Right lobe of liver (tissue), 4 donors: ENCODE data around the gene KCTD2.

Experiments used
- CTCF ChIP-seq, 4 donors: fragments of 200-600 bp in 3 of 4; fragments of 450-650 bp in 1 of 4; IDR thresholded peaks; one replicate each; pipeline versions ENCODE4 v1.5.1 to v1.8.0; 2016 to 2022; ENCODE audit warnings: antibody characterized with exemption in 4 of 4, mild to moderate bottlenecking in 2 of 4
- POLR2A ChIP-seq: fragments of 450-650 bp; IDR thresholded peaks from one replicate; pipeline ENCODE4 v1.6.1; 2017; ENCODE audit warnings: antibody characterized with exemption, mild to moderate bottlenecking
- donor health status: DM: no; HTN: no; CAD: no.
- donor health status: DM: no; HTN: no; CAD: no.
- donor health status: DM: no; HTN: yes; CAD: no.

DNA sequence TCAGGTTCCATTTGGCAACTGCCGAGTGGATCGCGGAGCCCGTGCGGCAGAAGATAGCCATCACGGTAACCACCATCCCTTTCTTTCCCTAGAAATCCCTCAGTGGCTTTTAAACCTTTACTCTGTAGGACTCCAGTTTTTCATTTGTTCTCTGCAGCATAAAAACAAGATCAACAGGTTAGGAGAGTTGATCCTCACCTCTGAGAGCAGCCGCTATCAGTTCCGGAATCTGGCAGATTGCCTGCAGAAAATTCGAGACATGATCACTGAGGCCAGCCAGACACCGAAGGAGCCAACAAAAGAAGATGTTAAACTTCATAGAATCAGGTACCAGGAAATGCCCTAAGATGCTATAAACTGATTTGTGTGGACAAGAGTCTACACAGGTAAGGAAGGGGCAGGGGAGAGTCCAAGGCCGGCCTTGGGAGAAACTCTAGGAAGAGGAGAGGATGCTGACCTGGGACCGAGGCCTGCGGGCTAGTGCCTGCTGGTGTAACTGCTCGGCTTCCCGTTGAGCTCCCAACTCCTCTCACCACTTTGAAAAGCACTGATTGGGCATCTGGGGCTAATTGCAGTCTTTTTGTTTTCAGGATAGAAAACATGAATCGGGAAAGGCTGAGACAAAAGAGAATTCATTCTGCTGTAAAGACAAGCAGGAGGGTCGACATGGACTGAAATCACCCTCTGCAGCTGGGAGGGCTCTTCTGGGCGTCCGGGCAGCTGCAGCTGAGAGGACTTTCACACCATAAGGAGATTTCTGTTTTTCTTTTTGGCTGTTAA is 26.5 kb upstream of the KCTD2 start:
- TF ChIP-seq CTCF (IDR thresholded peaks at IDR 0.05) = no peak
- no peak for TF ChIP-seq POLR2A
